Smooth muscle cell (in vitro differentiated cells): ENCODE results near the gene RRAS. TPM values are rescaled to one million over a fixed set of nuclear protein-coding genes. Genes with fewer than 3 reads are reported as not detected.

Experiments
- DNase-seq: peaks from one replicate; lab custom pipeline; 2025; ENCODE audit not compliant: unreplicated experiment; lab: John Stamatoyannopoulos, UW
- H2AFZ ChIP-seq: fragments of 200-600 bp; sonication (generic); 2 replicates; pipeline ENCODE4 v1.6.0; 2016; ENCODE audit warnings: antibody characterized with exemption, low read depth, mild to moderate bottlenecking
- H3F3A ChIP-seq: fragments of 200-600 bp; sonication (generic); 2 replicates; pipeline ENCODE4 v1.6.0; 2017; ENCODE audit warnings: antibody characterized with exemption, low read depth
- H3K27ac ChIP-seq: fragments of 200-600 bp; sonication (generic); 2 replicates; pipeline ENCODE4 v1.5.1; 2016; ENCODE audit warnings: low read depth, mild to moderate bottlenecking
- H3K27me3 ChIP-seq: fragments of 200-600 bp; sonication (generic); 2 replicates; pipeline ENCODE4 v1.6.1; 2016; ENCODE audit warnings: low read depth, mild to moderate bottlenecking
- H3K36me3 ChIP-seq: fragments of 200-600 bp; sonication (generic); 2 replicates; pipeline ENCODE4 v1.5.1; 2016; ENCODE audit warnings: low read depth
- H3K4me1 ChIP-seq: fragments of 200-600 bp; sonication (generic); 2 replicates; pipeline ENCODE4 v1.5.1; 2016; ENCODE audit warnings: low read depth
- H3K4me2 ChIP-seq: fragments of 200-600 bp; sonication (generic); 2 replicates; pipeline ENCODE4 v1.6.0; 2016; ENCODE audit warnings: mild to moderate bottlenecking
- H3K4me3 ChIP-seq: fragments of 200-600 bp; sonication (generic); 2 replicates; pipeline ENCODE4 v1.5.1; 2016; ENCODE audit warnings: mild to moderate bottlenecking
- H3K79me2 ChIP-seq: fragments of 200-600 bp; sonication (generic); 2 replicates; pipeline ENCODE4 v1.6.0; 2016; ENCODE audit warnings: low read depth, mild to moderate bottlenecking
- H3K9ac ChIP-seq: fragments of 200-600 bp; sonication (generic); 2 replicates; pipeline ENCODE4 v1.6.0; 2016; ENCODE audit warnings: low read depth
- H3K9me3 ChIP-seq: fragments of 200-600 bp; sonication (generic); replicated peaks from 2 replicates; pipeline ENCODE4 v1.5.1; 2016; ENCODE audit warnings: low read depth
- H4K20me1 ChIP-seq: fragments of 200-600 bp; sonication (generic); 2 replicates; pipeline ENCODE4 v1.6.0; 2016; ENCODE audit warnings: low read depth
- CTCF ChIP-seq: fragments of 200-600 bp; sonication (generic); IDR thresholded peaks from 2 replicates; pipeline ENCODE4 v1.5.1; 2017; ENCODE audit warnings: borderline replicate concordance, mild to moderate bottlenecking, antibody characterized with exemption; ENCODE audit not compliant: insufficient read depth, poor library complexity, severe bottlenecking
- WGBS: methylation state at CpG from one replicate; pipeline ENCODE4 v1.1.7; 2016; ENCODE audit warnings: low lambda C conversion rate; 5-methylcytosine and 5-hydroxymethylcytosine counted together
- polyA plus RNA-seq: library from polyadenylated mRNA; unstranded; fragments of >200 nt; fragmentation: Nextera tagmentation; extraction: Ambion mirVana; gene quantifications from 2 replicates; pipeline ENCODE4 v1.2.1, GENCODE V29; 2016
- total RNA-seq: library from RNA; depleted of rRNA; stranded (reverse); fragments of >200 nt; gene quantifications from 2 replicates; pipeline ENCODE4 v1.2.3, GENCODE V29; 2014

The RRAS gene
- total RNA-seq = 82.3 and 86.5 TPM in 2 replicates
- polyA plus RNA-seq = 224 and 248 TPM in 2 replicates

- Histone ChIP-seq H3K27me3 (no peaks in the 10 kb centered on the region), H3K4me2 (peak within 1 kb of the TSS; percentile 97), H3K27ac (peak within 1 kb of the TSS; percentile 100), H3K79me2 (peaks cover 41% of the 10 kb centered on the region), H3K4me1 (peaks cover 41% of the 10 kb centered on the region), H3K36me3 (no peaks in the 10 kb centered on the region), H3F3A (peaks cover 7% of the 10 kb centered on the region), H4K20me1 (peaks cover 13% of the 10 kb centered on the region), H3K9ac (peak within 1 kb of the TSS; percentile 99), H2AFZ (no peak within 1 kb of the TSS), H3K4me3 (peak within 1 kb of the TSS; percentile 78), H3K9me3 (no peaks in the 10 kb centered on the region)
- peak; percentile 100 for DNase-seq
- WGBS = 0% methylated on average over 39 of the region's 51 CpGs
- no peak for TF ChIP-seq CTCF
These were observed at the start of gene RRAS for GRCh38 chr19:49640113-49640898. Gene RRAS, minus strand, starts transcription at chr19:49640143. Its CDS starts 45 bp downstream, at chr19:49640098.

- Histone ChIP-seq H3K27ac (no peak within 1 kb of the TSS), H3K4me2 (peak within 1 kb of the TSS; percentile 92), H3K27me3 (no peaks in the 10 kb centered on the region), H3K4me1 (no peaks in the 10 kb centered on the region), H3F3A (no peaks in the 10 kb centered on the region), H3K36me3 (no peaks in the 10 kb centered on the region), H3K4me3 (peak within 1 kb of the TSS; percentile 55), H3K9me3 (no peaks in the 10 kb centered on the region), H3K9ac (no peak within 1 kb of the TSS), H2AFZ (no peak within 1 kb of the TSS), H4K20me1 (peaks cover 27% of the 10 kb centered on the region), H3K79me2 (no peaks in the 10 kb centered on the region)
- 53% methylated on average over 52 of the region's 54 CpGs for WGBS
- peak; percentile 49 for TF ChIP-seq CTCF
- no peak for DNase-seq
These were observed 49.5 kb upstream of the RRAS start, which contains the start of gene ADM5 for GRCh38 chr19:49689133-49690078. Gene ADM5, plus strand, starts transcription at chr19:49689594. Its CDS starts 244 bp downstream, at chr19:49689838.

GRCh38 chr19:49688531-49689132 lies 48.7 kb upstream of the RRAS start:
- Histone ChIP-seq H3K27me3 (no peaks in the 10 kb centered on the region), H3K4me3 (no peak overlapping the region), H3K27ac (no peak overlapping the region), H3K36me3 (no peaks in the 10 kb centered on the region), H3K9me3 (no peaks in the 10 kb centered on the region), H3K4me2 (no peak overlapping the region), H3K9ac (no peak overlapping the region), H4K20me1 (peaks cover 34% of the 10 kb centered on the region), H3K4me1 (no peaks in the 10 kb centered on the region), H2AFZ (no peak overlapping the region), H3K79me2 (no peaks in the 10 kb centered on the region), H3F3A (no peaks in the 10 kb centered on the region)
- 93% methylated on average over 12 of the region's 12 CpGs for WGBS
- no peak for DNase-seq
- TF ChIP-seq CTCF = no peak
